K562 (cell line): Measurements from ENCODE around the gene KRTAP22-1.

Source experiments
- ATF7 ChIP-seq: fragments of 450-650 bp; IDR thresholded peaks from 2 replicates; pipeline ENCODE4 v1.7.1; 2014; ENCODE audit warnings: mild to moderate bottlenecking, moderate library complexity
- CBX8 ChIP-seq: fragments of 200-600 bp; sonication (generic); IDR thresholded peaks from 2 replicates; pipeline ENCODE4 v1.6.1; 2012; ENCODE audit warnings: borderline replicate concordance, mixed run types, low read depth, mild to moderate bottlenecking, moderate library complexity, mixed read lengths, low read length, control low read depth, inconsistent platforms; ENCODE audit not compliant: poor library complexity, severe bottlenecking; ENCODE audit errors: extremely low read depth
- CTCF ChIP-seq, 3 experiments: IDR thresholded peaks in 2 of 3; conservative IDR thresholded peaks in 1 of 3; 2 replicates each; pipeline ENCODE4 v1.5.1; 2011 to 2012; ENCODE audit warnings: low read length in 3 of 3, mild to moderate bottlenecking in 3 of 3, control low read depth in 2 of 3, improper control_type of control experiment in 1 of 3, inconsistent platforms in 1 of 3, low read depth in 1 of 3, mixed read lengths in 1 of 3, moderate library complexity in 1 of 3; ENCODE audit not compliant: insufficient read depth in 2 of 3
- E2F4 ChIP-seq: sonication (generic); formaldehyde crosslinking; IDR thresholded peaks from 2 replicates; pipeline ENCODE4 v1.8.0; 2022; ENCODE audit warnings: mild to moderate bottlenecking, low read depth, missing genetic modification reagents
- EZH2 ChIP-seq: IDR thresholded peaks from 2 replicates; pipeline ENCODE4 v1.6.1; 2012; ENCODE audit warnings: low read depth, mild to moderate bottlenecking, inconsistent platforms, low read length, borderline replicate concordance
- FOXK2 ChIP-seq, 2 experiments: fragments of 450-650 bp; IDR thresholded peaks in 1 of 2; conservative IDR thresholded peaks in 1 of 2; 2 replicates each; pipeline ENCODE4 v1.6.1; 2016; ENCODE audit warnings: low read depth in 2 of 2, mild to moderate bottlenecking in 1 of 2
- JUND ChIP-seq, 2 experiments: IDR thresholded peaks; 2 replicates in 1 of 2; 3 replicates in 1 of 2; pipeline ENCODE4 v1.6.1; 2011; ENCODE audit warnings: borderline replicate concordance in 2 of 2, low read depth in 2 of 2, low read length in 2 of 2, improper control_type of control experiment in 1 of 2, missing biosample characterization in 1 of 2, missing genetic modification characterization in 1 of 2, missing genetic modification reagents in 1 of 2
- ZNF695 ChIP-seq: fragments of 450-650 bp; formaldehyde crosslinking; IDR thresholded peaks from 2 replicates; pipeline ENCODE4 v1.4.0; 2020; ENCODE audit warnings: mild to moderate bottlenecking, moderate library complexity

GRCh38 chr21:30613836-30614235, 12.9 kb downstream of the KRTAP22-1 start, which contains the start of gene KRTAP6-1:
- TF ChIP-seq CBX8 (no peak), CTCF (IDR thresholded peaks at IDR 0.05 in 2 of 3, conservative IDR thresholded peaks at IDR 0.05 in 1 of 3; ENCODE audit: insufficient read depth in 2 of 3, low read depth in 1 of 3, low read length in 3 of 3) (no peak), ATF7 (no peak), JUND (IDR thresholded peaks at IDR 0.05; ENCODE audit: borderline replicate concordance, low read depth, low read length) (no peak), JUND (tag; IDR thresholded peaks at IDR 0.05; ENCODE audit: borderline replicate concordance, low read depth, low read length) (no peak), FOXK2 (conservative IDR thresholded peaks at IDR 0.05 in 1 of 2, IDR thresholded peaks at IDR 0.05 in 1 of 2; ENCODE audit: low read depth in 2 of 2) (no peak), EZH2 (no peak), E2F4 (CRISPR knock-in tag) (no peak), ZNF695 (CRISPR knock-in tag) (no peak)
